ENCODE results near the gene B3GAT2.
"Not testable (repeated sequence)": the region's sequence is repeated elsewhere in the genome, so short reads cannot be mapped to it uniquely, and the experiment has no call there.

Gene B3GAT2

DNA sequence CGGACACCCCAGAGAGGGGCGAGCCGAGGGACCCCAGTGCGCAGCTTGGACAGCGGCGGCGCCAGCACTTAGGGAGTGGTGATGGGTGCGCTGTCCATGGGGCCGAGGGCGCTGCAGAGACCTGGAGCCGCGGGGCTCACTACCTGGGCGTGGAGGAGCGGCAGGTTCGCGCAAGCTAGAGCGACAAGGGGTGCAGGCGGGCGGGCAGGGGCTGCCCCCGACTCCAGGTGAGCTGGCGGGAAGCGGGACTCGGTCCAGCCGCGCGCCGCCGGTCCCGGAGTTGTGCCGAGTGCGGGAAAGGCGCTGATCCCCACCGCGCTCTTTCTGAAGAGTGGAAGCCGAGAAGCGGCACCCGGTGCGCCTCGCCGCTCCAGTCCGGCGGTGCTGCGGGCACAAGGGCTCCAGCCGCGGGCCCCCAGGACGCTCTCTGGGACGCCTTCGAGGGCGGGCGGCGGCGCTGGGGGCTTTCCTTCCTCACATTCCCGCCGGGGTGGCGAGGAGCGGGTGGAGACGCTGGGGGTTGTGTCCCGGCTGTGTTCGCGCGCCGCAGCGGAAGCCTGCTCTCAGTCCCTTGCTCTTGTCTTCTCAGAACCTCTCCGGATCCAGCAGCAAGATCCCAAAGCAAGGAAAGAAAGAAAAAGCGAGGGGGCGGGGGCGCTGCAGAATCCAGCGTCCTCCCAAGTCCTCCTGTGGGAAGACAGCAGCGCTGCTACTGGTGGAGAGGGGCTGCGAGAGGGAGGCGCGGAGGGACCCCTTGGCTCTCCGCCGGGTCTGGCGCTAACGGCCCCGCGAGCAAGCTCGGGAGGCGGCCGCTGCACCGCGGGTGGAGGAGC is at the start of gene B3GAT2:
Gene B3GAT2, minus strand, starts transcription at position 610 of the 833 bp plus-strand sequence. CDS start 631 bp downstream, outside the sequence.
- no peak for DNase-seq (ENCODE audit: low spot score)

DNA sequence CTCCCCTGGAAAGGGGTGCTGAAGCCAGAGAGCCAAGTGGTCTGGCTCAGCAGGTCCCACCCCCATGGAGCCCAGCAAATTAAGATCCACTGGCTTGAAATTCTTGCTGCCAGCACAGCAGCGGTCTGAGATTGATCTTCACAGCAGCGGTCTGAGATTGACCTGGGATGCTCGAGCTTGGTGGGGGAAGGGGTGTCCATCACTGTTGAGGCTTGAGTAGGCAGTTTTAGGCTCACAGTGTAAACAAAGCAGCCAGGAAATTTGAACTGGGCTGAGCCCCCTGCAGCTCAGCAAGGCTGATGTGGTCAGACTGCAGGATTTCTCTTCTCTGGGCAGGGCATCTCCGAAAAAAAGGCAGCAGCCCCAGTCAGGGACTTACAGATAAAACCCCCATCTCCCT is 41.3 kb upstream of the B3GAT2 start:
- no peak for DNase-seq (ENCODE audit: low spot score)

- no peak for DNase-seq (ENCODE audit: low spot score)
Observed at GRCh38 chr6:70997379-70997778, 40.5 kb upstream of the B3GAT2 start.

GRCh38 chr6:70996106-70996505 is 39.2 kb upstream of the B3GAT2 start:
- DNase-seq (ENCODE audit: low spot score), result no peak

- DNase-seq (ENCODE audit: low spot score), result no peak
Observed at GRCh38 chr6:70995411-70995810, 38.6 kb upstream of the B3GAT2 start.

DNA sequence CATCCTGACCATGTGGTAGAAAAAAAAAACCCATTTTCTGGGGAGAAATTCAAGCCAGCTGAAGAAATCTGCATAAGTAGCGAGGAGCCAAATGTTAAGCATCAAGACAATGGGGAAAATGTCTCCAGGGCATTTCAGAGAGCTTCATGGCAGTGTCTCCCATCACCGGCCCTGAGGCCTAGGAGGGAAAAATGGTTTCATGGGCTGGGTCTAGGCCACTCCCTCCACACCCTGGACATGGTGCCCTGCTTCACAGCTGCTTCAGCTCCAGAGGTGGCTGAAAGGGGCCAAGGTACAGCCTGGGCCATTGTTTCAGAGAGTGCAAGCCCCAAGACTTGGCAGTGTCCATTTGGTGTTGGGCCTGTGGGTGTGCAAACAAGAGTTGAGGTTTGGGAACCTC is 34.4 kb upstream of the B3GAT2 start:
- no peak for DNase-seq (ENCODE audit: low spot score)

- no peak for DNase-seq (ENCODE audit: low spot score)
Observed at GRCh38 chr6:70985156-70985555, 28.3 kb upstream of the B3GAT2 start.

DNA sequence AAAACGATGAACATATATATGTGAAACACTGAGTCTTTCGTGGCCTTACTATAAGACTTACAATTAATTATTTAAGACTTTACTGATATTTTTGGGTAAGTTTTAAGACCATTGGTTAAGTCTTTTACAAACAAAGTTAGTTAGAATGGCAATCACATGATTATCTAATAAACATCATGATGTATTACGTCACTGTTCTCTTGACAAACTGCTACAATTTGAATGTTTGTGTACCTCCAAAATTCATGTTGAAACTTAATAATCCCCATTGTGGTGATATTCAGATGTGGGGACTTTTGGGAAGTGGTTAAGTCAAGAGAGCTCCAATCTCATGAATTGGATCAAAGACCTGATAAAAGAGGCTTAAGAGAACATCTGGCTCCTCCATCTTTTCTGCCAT is 25.9 kb upstream of the B3GAT2 start:
- DNase-seq (ENCODE audit: low spot score), result no peak

DNA sequence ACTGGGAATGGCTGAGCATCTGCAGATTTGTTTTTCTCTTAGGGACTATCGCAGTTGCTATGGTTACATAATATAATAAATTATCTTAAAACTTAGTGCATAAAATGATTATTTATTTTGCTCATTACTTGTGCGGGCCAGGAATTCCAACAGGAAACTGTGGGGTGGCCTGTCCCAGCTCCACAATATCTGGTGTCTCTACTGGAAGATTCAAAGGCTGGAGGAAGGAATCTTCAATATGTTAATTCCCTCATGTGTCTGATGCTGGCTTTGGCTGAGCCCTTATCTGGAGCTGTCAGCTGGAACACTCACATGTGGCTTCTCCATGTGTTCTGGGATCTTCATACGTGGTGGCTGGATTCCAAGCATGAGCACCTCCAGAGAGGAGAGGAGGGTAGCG is 23.9 kb upstream of the B3GAT2 start:
- no peak for DNase-seq (ENCODE audit: low spot score)

- DNase-seq (ENCODE audit: low spot score), result no peak
Observed at GRCh38 chr6:70973604-70974003, 16.7 kb upstream of the B3GAT2 start.

DNA sequence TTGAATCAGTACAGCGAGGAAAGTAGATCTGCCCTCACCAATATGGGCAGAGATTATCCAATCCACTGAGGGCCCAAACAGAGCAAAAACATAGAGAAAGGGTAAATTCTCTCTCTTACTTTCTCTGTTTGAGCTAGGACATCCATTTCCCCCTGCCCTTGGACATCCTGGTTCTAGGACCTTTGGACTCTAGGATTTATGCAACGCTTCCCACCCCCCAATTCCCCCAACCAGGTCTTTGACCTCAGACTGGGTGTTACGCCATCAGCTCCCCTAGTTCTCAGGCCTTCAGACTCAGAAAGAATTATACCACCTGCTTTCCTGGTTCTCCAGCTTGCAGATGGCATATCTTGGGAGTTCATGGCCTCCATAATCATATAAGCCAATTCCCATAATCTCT is 10.2 kb upstream of the B3GAT2 start:
- DNase-seq (ENCODE audit: low spot score), result no peak

DNA sequence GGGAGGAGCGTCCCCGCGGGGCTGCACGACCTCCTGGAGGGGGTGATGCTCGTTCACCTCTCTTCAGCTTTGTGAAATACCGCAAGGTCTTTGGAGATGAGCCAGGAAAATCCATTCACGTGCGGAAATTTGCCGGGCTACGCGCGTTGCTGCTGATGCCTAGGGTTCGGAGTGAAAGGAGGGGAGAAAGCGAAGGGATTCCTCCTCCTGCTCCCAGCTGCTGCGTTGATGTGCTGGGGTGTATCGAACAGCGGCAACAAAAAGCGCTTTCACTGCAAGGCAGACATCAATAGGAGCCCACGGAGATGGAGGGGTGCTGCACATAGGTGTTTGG is 391 bp upstream of the B3GAT2 start:
- no peak for DNase-seq (ENCODE audit: low spot score)

DNA sequence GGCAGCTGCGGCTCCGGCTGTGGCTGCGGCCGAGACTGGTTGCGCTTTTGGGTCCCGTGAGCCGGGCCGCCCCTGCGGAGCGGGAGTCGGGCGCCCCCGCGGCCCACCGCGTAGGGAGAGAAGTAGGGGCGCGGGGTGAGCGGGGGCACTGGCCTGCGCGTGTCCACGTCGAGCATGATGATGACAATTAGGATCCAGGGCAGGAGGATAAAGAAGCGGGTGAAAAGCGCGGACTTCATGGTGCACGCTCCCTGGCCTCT is 739 bp downstream of the B3GAT2 start:
- no peak for DNase-seq (ENCODE audit: low spot score)

DNA sequence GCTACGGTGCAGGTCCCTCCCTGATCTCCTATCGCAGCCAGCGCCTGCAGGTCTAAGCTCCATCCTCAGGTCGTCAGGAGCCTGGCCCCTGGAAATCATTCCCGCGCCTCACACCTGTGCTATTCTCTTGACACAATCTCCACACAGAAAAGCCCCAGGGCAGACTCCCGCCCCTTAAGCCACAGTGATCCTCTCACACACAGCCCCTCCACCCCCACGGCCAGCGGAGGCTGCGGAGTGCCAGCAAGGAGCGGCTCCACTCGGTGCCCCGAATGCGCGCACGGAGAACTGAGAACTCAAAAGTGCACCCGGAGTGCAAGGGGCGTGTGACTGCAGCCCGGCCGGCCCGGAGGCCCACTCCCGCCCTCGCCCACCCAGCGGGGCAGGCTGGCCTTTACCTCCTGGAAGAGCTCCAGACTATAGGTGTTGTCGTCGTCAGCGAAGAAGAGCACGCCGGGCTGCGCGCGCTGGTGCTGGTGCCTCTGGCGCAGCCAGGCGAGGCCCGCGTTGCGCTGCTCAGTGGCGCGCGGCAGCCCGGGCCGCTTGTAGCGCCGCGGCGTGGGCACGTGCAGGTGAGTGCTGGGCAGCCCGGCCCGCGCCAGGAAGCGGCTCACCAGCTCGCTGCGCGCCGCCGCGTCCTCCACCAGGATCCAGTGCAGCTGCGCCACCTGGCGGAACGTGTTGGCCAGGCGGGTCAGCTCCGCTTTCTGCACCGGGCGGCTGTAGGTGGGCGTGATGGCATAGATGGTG is 1.2 kb downstream of the B3GAT2 start:
- DNase-seq (ENCODE audit: low spot score), result peak; percentile 80

DNA sequence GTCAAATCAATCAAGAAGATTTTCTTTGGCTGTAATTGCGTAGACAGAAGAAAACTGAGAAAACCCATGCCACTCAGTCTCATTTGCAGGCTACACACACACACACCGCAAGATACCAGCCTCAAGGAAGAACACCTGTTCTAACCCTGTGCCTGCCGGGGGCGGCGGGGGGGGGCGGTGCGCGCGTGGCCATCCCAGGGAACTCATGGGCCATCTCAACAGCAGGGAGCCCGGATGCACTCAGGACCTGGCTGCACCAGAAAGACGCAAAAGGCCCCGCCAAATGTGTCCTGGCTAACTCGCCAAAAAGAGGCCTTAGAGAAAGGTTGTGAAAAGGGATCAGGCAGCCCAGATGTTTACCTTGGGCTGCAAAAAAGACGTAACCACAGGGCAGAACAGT is 2.1 kb downstream of the B3GAT2 start:
- DNase-seq (ENCODE audit: low spot score), result no peak

- no peak for DNase-seq (ENCODE audit: low spot score)
Observed at GRCh38 chr6:70954176-70954575, 2.7 kb downstream of the B3GAT2 start.

GRCh38 chr6:70952608-70953165 is 4.2 kb downstream of the B3GAT2 start:
- no peak for DNase-seq (ENCODE audit: low spot score)

- DNase-seq (ENCODE audit: low spot score), result not testable (repeated sequence)
Observed at GRCh38 chr6:70944321-70944720, 12.5 kb downstream of the B3GAT2 start.

GRCh38 chr6:70933853-70934252 is 23.0 kb downstream of the B3GAT2 start:
- DNase-seq (ENCODE audit: low spot score), result no peak

DNA sequence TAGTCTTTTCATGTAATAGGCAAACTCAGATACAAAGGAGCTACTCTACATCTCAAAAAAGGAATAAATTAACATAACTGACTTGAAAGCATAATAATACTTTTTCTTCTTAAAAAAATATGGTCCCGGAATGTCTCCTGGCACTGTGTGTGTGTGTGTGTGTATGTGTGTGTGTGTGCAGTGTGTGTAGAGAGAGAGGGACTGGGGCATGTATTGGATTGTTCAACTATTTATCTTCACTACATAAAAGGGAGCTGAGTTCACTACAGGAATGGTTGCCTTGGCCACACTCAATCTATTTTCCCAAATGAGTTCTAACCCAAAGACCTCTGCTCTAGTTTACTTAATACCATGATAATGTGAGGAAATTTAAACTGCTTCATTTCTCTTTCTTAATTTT is 51.1 kb downstream of the B3GAT2 start:
- no peak for DNase-seq (ENCODE audit: low spot score)

DNA sequence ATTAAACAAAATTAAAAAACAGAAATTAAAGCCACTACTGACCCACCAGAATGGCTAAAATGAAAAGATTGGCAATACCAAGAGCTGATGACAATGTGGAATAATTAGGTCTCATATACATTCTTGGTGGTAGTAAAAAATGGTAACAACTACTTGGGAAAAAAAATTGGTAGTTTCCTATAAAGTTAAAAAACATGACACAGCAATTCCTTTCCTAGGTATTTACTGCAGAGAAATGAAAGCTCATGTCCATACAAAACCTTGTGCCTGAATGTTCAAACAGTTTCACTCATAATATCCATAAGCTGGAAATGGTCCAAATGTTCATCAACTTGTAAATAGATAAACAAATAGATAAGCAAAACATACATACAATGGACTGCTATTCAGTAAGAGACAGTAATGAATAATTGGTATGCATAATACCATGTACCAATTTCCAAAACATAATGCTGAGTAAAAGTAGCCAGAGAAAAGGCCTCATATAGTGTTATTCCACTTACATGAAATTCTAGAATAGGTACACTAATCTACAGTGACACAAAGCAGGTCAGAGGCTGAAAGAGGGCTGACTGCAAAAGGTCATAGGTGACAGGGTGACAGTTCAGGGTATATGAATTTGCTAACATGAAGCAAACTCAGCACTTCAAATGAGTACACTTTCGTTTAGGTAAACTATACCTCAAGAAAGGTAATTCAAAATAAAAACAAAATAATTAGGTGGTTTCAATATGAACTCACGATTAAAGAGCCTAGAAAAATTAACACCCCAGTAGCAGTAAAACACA is 53.0 kb downstream of the B3GAT2 start:
- no peak for DNase-seq (ENCODE audit: low spot score)

- DNase-seq (ENCODE audit: low spot score), result no peak
Observed at GRCh38 chr6:70901324-70901723, 55.5 kb downstream of the B3GAT2 start.

- no peak for DNase-seq (ENCODE audit: low spot score)
Observed at GRCh38 chr6:70900047-70900446, 56.8 kb downstream of the B3GAT2 start.
